SKM-1 (cell line): ENCODE data around the gene FAM120B.
"Not testable (repeated sequence)": the region's sequence is repeated elsewhere in the genome, so short reads cannot be mapped to it uniquely, and the experiment has no call there.

Source experiments
- DNase-seq: peaks from one replicate; lab custom pipeline; 2025; ENCODE audit not compliant: unreplicated experiment; lab: John Stamatoyannopoulos, UW

Gene FAM120B

GRCh38 chr6:170306324-170307079 lies at the start of gene FAM120B:
TSS of gene FAM120B (plus strand) at chr6:170306758. CDS start at chr6:170317391, 10,633 bp downstream.
- peak; percentile 81 for DNase-seq

GRCh38 chr6:170257376-170257775 lies 49.2 kb upstream of the FAM120B start:
- no peak for DNase-seq

- DNase-seq = no peak
These were observed 48.2 kb upstream of the FAM120B start for GRCh38 chr6:170258407-170258806.

- no peak for DNase-seq
These were observed 47.3 kb upstream of the FAM120B start for GRCh38 chr6:170259278-170259677.

GRCh38 chr6:170260686-170261085 lies 45.9 kb upstream of the FAM120B start:
- no peak for DNase-seq

GRCh38 chr6:170261643-170262488 lies 44.7 kb upstream of the FAM120B start:
- no peak for DNase-seq

- no peak for DNase-seq
These were observed 44.0 kb upstream of the FAM120B start for GRCh38 chr6:170262489-170263088.

GRCh38 chr6:170263410-170263809 lies 43.1 kb upstream of the FAM120B start:
- DNase-seq = no peak

GRCh38 chr6:170264086-170264485 lies 42.5 kb upstream of the FAM120B start:
- no peak for DNase-seq

GRCh38 chr6:170264644-170265043 lies 41.9 kb upstream of the FAM120B start:
- DNase-seq = not testable (repeated sequence)

GRCh38 chr6:170265655-170266054 lies 40.9 kb upstream of the FAM120B start:
- DNase-seq = no peak

GRCh38 chr6:170266061-170266825 lies 40.3 kb upstream of the FAM120B start:
- DNase-seq = no peak

- no peak for DNase-seq
These were observed 38.9 kb upstream of the FAM120B start for GRCh38 chr6:170267688-170268087.

- no peak for DNase-seq
These were observed 38.1 kb upstream of the FAM120B start for GRCh38 chr6:170268216-170269129.

- DNase-seq = no peak
These were observed 37.3 kb upstream of the FAM120B start for GRCh38 chr6:170269151-170269845.

- no peak for DNase-seq
These were observed 36.6 kb upstream of the FAM120B start for GRCh38 chr6:170269846-170270541.

- DNase-seq = no peak
These were observed 35.5 kb upstream of the FAM120B start for GRCh38 chr6:170270984-170271593.

- DNase-seq = no peak
These were observed 34.7 kb upstream of the FAM120B start for GRCh38 chr6:170271771-170272314.
